ENCODE measurements around the gene GNAL. TPM values are rescaled to one million over a fixed set of nuclear protein-coding genes. Genes with fewer than 3 reads are reported as not detected.

Gene GNAL
- total and polyA plus RNA-seq, 10 donors: 0.74 to 5.7 (median 3.0) TPM

DNA sequence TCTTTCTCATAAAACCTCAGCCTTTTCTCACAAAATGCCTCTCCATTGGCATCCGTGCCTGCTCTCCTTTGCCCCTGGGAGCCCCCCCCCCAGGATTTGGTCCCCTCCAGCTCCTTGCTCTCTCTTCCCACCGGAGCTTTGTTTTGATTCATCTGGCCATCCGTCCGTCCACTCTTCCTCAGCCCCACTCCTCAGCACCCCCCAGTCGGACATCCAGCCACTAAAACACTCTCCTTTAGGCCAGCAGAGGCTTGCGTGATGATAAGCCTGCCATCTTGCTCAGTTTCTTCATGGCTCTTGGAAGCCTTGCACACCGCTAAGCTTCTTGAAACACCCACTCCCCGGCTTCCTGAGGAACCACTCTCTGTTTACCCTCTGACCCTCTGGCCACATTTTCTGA lies 31.5 kb upstream of the GNAL start:
- Histone ChIP-seq H3K36me3 (no peaks in the 10 kb centered on the region), H3K27ac (no peak overlapping the region), H3K4me3 (no peak overlapping the region), H3K27me3 (replicated peaks in 1 of 7) (peaks cover 0 to 59% (median 8%) of the 10 kb centered on the region in 7 donors), H3K4me1 (peaks cover 0 to 8% (median 5%) of the 10 kb centered on the region in 6 donors), H3K9me3 (no peaks in the 10 kb centered on the region)
- 74 to 90% (median 83%) methylated on average over 8 of the region's 8 CpGs for WGBS, 5 donors
- intact Hi-C loops (cut with DNase I; ENCODE audit: low total_unique reads): no loop called here
- no peak for DNase-seq
- TF ChIP-seq, protein P1, sequence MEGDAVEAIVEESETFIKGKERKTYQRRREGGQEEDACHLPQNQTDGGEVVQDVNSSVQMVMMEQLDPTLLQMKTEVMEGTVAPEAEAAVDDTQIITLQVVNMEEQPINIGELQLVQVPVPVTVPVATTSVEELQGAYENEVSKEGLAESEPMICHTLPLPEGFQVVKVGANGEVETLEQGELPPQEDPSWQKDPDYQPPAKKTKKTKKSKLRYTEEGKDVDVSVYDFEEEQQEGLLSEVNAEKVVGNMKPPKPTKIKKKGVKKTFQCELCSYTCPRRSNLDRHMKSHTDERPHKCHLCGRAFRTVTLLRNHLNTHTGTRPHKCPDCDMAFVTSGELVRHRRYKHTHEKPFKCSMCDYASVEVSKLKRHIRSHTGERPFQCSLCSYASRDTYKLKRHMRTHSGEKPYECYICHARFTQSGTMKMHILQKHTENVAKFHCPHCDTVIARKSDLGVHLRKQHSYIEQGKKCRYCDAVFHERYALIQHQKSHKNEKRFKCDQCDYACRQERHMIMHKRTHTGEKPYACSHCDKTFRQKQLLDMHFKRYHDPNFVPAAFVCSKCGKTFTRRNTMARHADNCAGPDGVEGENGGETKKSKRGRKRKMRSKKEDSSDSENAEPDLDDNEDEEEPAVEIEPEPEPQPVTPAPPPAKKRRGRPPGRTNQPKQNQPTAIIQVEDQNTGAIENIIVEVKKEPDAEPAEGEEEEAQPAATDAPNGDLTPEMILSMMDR (IDR thresholded peaks at IDR 0.05 in 8 of 11, conservative IDR thresholded peaks at IDR 0.05 in 3 of 11): no peak
- TF ChIP-seq POLR2AphosphoS5 (IDR thresholded peaks at IDR 0.05): no peak
- TF ChIP-seq POLR2A (IDR thresholded peaks at IDR 0.05): no peak

DNA sequence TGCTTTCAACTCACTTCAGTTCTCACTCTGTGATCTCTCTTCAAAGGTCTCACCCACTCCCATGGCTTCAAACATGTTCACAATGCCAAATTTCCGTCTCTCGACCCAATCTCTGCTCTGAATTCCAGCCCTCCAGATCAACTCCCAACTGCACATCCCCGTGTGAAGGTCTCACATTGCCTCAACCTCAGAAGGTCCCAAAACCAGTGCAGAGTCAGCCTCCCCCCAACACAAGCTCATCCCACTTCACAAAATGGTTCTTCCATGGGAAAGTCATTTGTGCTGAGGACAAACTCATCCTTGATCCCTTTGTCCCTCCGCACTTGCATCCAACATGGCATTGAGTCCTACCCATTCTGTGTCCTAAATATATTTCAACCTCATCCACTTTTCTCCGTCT lies 31.0 kb upstream of the GNAL start:
- intact Hi-C loops (cut with DNase I; ENCODE audit: low total_unique reads): no loop called here
- peaks cover 0 to 61% (median 8%) of the 10 kb centered on the region in 7 donors for H3K27me3 ChIP-seq (replicated peaks in 1 of 7)
- WGBS, 5 donors: 79 to 94% (median 86%) methylated on average over 5 of the region's 5 CpGs
- no peaks in the 10 kb centered on the region for H3K9me3 ChIP-seq
- no peak overlapping the region for H3K27ac ChIP-seq
- H3K4me3 ChIP-seq: no peak overlapping the region
- TF ChIP-seq POLR2A (IDR thresholded peaks at IDR 0.05) (no peak), POLR2AphosphoS5 (IDR thresholded peaks at IDR 0.05) (no peak)
- TF ChIP-seq, protein P1 (IDR thresholded peaks at IDR 0.05 in 8 of 11, conservative IDR thresholded peaks at IDR 0.05 in 3 of 11): no peak
- no peaks in the 10 kb centered on the region for H3K36me3 ChIP-seq
- H3K4me1 ChIP-seq: peaks cover 0 to 8% (median 5%) of the 10 kb centered on the region in 6 donors
- DNase-seq: no peak

DNA sequence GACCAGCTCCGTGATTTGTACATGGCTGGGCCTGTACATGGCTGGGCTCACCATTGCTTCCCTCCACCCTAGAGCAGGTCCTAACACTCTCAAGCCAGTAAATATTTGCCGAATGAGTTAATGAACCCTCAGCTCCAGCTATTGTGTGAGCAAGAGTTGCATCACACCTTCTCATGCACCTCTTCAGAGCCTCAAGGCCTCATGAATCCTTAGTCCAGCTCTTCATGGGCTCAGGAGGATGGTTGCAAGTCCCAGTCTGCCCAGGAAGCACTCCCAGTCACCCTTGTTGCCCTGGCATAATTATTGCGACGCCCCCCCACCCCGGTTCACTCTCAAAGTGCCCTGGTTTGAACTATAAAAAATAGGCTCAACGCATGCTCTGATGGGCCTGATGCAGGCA lies 30.1 kb upstream of the GNAL start:
- intact Hi-C loops (cut with DNase I; ENCODE audit: low total_unique reads): no loop called here
- H3K4me3 ChIP-seq: no peak overlapping the region
- 81 to 91% (median 87%) methylated on average over 6 of the region's 6 CpGs for WGBS, 5 donors
- H3K4me1 ChIP-seq: peaks cover 0 to 8% (median 5%) of the 10 kb centered on the region in 6 donors
- H3K27ac ChIP-seq: no peak overlapping the region
- H3K36me3 ChIP-seq: no peaks in the 10 kb centered on the region
- no peak for DNase-seq
- peaks cover 0 to 61% (median 8%) of the 10 kb centered on the region in 7 donors for H3K27me3 ChIP-seq (replicated peaks in 1 of 7)
- TF ChIP-seq, protein P1 (IDR thresholded peaks at IDR 0.05 in 8 of 11, conservative IDR thresholded peaks at IDR 0.05 in 3 of 11): no peak
- no peak for TF ChIP-seq POLR2AphosphoS5 (IDR thresholded peaks at IDR 0.05)
- TF ChIP-seq POLR2A (IDR thresholded peaks at IDR 0.05): no peak
- no peaks in the 10 kb centered on the region for H3K9me3 ChIP-seq

DNA sequence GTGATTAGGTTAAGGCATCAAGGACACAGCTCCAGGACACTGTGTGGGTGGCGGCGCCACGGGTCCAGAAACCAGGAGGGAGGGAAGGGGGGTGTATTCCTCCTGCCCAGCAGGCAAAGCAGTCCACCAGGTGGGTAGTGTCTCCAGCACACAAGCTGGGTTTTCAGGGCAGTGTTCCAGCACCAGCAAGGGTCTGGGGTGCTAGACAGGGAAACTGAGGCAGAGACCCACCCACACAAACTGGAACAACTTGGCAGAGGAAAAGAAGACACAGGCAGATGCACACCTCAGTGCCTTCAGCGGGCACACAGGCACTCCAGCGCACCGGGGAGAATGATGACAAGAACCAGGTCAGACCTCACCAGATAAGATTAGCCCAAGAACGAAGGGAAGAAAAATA lies 28.4 kb upstream of the GNAL start:
- H3K27ac ChIP-seq: no peak overlapping the region
- WGBS, 5 donors: 87 to 96% (median 92%) methylated on average over 7 of the region's 7 CpGs
- H3K4me3 ChIP-seq: no peak overlapping the region
- H3K36me3 ChIP-seq: no peaks in the 10 kb centered on the region
- H3K27me3 ChIP-seq (replicated peaks in 1 of 7): peaks cover 0 to 54% (median 0%) of the 10 kb centered on the region in 7 donors
- intact Hi-C loops (cut with DNase I; ENCODE audit: low total_unique reads): no loop called here
- H3K9me3 ChIP-seq: no peaks in the 10 kb centered on the region
- no peak for DNase-seq
- TF ChIP-seq, protein P1 (IDR thresholded peaks at IDR 0.05 in 8 of 11, conservative IDR thresholded peaks at IDR 0.05 in 3 of 11): no peak
- TF ChIP-seq POLR2AphosphoS5 (IDR thresholded peaks at IDR 0.05) (no peak), POLR2A (IDR thresholded peaks at IDR 0.05) (no peak)
- peaks cover 0 to 1% (median 0%) of the 10 kb centered on the region in 6 donors for H3K4me1 ChIP-seq

Measured in spleen (tissue), 11 donors.